GM08714 (cell line): Measurements from ENCODE around the gene AHDC1.

Experiments used
- H3K4me3 ChIP-seq: fragments of 200-500 bp; sonication (Bioruptor generic); 2 replicates; pipeline ENCODE4 v1.5.1; 2014; ENCODE audit warnings: mild to moderate bottlenecking, low read length, inconsistent platforms
- ZNF274 ChIP-seq: IDR thresholded peaks from 2 replicates; pipeline ENCODE4 v1.6.1; 2012; ENCODE audit warnings: mild to moderate bottlenecking, low read depth, low read length

AHDC1 gene

DNA sequence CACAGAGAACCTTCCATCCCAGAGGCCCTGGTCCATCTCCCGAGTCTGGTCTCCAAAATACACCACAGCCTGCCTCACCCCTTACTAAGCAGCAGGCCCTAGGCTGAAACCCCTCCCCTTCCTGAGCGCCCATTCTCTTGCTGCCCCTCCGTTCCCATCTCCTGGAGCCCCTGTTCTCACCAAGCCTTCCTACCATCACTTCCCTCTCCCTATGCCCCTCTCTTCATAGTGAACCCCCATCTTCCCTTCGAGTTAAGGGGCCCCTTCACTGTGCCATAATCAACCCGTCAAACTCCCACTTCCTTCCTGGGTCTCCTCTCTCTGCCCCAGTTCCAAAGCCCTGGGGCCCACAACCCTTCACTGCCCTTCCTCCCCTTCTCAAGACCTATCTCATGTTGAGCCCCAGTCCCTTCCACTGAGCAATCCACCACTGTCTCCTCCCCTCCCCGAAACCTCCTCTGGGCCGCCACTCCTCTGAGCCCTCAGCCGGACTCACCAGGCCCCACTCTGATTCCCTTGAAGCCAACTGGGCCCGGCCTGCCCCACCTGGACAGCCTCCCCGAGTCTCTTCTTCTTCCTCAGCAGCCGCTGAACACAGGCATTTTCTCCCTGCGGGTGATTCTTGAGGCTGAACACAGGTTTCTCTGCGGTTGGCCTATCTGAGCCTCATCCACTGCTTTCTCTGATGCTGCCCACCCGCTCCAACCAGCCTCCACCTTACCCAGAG lies 71.8 kb downstream of the AHDC1 start:
- H3K4me3 ChIP-seq = no peak overlapping the region
- no peak for TF ChIP-seq ZNF274

DNA sequence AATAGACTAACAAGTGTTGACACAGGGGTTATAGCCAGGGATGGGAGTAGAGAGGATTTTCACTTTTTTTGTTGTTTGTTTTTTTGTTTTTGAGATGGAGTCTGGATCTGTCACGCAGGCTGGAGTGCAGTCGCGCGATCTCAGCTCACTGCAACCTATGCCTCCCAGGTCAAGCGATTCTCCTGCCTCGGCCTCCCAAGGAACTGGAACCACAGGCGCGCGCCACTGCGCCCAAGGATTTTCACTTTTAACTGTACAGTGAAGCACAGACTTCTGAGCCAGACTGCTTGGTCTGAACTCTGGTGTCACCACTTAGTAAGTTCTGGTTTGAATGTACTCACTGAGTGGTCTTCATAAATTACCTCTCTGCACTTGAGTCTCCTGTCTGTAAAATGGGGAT lies 73.8 kb downstream of the AHDC1 start:
- TF ChIP-seq ZNF274 = no peak
- no peak overlapping the region for H3K4me3 ChIP-seq

DNA sequence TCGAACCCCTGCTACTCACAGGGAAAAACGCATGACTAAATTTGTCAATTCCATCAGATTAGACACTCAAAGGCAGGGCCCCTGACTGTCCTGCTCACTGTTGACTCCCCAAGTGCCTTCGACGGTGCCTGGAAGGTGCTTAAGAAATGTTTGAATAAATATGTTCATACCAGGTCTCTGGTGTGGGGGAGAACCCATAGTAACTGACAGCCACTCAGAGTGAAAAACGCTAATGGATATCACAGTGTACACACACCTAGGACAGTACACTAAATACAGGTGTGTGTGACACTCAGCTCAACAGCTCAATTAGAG lies 74.3 kb downstream of the AHDC1 start:
- H3K4me3 ChIP-seq = no peak overlapping the region
- no peak for TF ChIP-seq ZNF274

GRCh38 chr1:27528818-27529703 lies 74.9 kb downstream of the AHDC1 start:
- H3K4me3 ChIP-seq = no peak overlapping the region
- TF ChIP-seq ZNF274 = no peak

DNA sequence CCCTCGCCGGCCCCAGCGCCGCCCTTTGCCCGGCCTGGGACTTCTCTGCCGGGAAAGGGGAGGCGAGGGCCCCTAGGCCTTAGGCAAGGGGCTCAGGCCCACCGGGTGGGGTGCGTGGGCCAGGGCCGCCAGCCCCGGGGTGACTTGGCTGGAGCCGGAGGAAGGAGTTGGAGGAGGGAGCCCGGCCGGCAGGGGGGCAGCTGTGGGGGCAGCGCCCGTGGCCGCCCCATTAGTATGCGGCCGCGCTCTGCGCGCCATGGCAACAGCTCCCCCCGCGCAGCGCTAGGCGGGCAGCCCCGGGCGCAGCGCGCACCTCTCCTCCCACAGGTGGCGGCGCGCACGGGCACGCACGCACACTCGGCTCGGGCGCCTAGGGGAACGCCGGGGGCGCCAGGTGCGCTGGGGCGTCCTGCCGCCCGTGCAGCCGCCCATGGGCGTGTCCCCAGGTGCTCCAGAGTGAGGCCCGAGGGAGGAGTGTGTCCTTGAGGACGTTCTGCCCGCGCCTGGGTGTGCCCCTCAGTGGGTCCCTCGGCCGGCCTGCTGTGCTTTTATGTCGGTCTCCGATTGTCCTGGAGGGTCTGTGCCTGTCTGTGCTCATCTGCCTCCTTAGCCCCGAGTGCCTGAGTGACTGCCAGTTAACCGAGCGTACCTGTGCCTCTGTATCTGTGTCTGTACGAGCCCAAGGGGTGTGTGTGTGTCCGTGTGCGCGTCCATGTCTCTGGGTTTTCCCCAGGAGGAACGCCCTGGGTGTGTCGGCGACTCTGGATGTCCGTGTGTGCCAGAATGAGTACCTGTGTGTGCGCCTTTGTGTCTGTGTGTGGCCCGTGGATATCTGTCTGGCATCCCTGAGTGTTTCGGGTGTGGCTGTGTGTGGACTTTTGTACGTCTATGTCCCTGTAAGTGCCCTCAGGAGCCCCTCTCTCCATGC lies 75.8 kb downstream of the AHDC1 start:
- TF ChIP-seq ZNF274 = no peak
- H3K4me3 ChIP-seq = no peak overlapping the region; the same call in 1 of the 2 replicates

DNA sequence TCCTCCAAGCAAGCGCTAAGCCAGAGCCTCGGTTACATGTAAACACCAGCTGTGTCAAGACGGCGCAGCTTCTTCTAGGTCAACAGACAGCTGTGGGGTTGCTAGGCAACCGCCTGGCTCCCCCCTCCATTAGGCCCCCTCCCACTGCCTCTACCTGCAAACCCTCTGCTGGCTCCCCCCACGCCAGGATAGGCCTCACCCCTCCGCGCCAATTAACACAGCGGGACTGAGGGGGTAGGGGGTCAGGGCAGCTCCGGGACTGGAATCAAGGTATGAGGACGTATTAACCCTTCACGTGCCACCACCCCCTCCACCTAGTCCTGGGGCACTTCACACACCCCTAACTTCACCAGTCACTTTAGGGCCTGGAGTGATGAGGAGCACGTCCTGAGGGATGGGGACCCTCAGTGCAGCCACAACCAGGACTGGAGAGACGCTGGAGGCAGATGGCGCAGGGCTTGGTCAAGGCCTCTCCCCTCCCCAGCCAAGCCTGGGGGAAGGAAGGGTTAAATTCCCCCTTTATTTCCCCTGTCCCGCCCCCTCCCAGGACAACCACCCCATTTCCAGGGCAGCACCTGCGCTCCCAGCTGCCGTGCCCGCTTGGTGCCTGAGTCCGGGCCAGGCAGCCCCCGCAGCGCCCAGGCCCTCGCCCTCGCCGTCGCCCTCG lies 76.6 kb downstream of the AHDC1 start:
- TF ChIP-seq ZNF274 = no peak
- H3K4me3 ChIP-seq = no peak overlapping the region; the same call in 1 of the 2 replicates

DNA sequence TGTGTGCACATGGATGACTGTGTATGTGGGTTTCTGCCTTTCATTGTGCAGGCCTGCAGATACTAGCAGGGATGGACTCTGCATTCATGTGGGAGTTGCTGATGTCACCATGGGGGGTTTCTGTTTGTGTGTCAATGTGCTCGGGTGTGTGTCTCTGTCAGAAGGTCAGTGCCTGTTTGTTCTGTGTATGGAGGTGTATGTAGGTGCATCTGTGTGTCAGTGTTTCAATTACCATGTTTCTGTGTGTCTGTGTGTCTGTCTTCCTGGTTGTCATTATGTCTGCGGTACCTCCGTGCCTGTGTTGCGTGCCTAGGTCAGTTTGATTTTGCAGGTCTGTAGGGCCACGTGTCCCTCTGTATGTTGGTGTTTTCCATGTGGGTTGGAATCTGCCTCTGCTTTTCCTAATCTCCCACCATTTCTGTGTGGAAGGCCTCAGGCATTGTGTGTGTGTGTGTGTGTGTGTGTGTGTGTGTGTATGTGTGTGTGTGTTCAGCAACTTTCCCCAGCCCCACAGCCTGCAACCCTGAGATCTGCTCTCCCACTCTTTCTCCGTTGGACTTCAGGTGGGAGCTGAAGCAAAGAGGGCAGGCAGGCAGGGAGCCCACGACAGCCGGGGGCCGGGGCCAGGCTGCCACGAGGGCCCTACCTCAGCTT lies 77.2 kb downstream of the AHDC1 start:
- TF ChIP-seq ZNF274 = no peak
- H3K4me3 ChIP-seq = peak overlapping the region; percentile 12; the same call in 1 of the 2 replicates

- peak overlapping the region; percentile 0; the same call in 1 of the 2 replicates for H3K4me3 ChIP-seq
- no peak for TF ChIP-seq ZNF274
These were observed 78.4 kb downstream of the AHDC1 start for GRCh38 chr1:27525296-27526272.

DNA sequence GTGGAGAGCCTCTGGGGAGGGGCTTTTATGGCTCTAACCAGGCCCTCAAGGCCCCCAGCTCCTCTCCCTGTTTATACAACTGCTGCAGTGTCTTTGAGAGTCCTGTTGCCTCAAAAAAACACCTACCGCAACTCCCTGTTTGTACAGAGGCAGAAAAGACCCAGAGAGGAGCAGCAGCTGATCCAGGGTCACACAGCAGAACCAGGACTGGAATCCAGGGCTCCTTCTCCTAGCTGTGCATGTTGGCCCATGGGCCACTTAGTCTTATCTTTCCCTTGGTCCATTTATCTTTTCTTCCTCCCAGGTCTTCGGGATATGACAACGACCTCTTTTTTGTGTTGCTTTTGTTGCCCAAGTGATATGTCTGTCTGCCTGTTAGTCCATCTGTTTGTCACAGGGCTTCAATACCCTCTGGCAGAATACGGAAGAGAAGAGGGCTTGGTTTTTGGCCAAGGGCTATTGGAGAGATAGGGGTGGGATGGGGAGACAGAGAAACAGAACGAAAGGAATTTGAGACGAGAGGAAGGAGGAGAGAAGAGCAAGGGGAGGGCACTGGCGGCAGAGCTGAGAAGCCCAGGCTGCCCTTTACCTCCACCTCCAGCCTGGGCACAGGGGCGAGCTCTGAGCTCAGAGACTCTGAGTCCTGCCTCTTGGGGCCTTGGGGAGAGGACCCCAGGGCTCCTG lies 80.5 kb downstream of the AHDC1 start:
- no peak overlapping the region for H3K4me3 ChIP-seq
- TF ChIP-seq ZNF274 = no peak

DNA sequence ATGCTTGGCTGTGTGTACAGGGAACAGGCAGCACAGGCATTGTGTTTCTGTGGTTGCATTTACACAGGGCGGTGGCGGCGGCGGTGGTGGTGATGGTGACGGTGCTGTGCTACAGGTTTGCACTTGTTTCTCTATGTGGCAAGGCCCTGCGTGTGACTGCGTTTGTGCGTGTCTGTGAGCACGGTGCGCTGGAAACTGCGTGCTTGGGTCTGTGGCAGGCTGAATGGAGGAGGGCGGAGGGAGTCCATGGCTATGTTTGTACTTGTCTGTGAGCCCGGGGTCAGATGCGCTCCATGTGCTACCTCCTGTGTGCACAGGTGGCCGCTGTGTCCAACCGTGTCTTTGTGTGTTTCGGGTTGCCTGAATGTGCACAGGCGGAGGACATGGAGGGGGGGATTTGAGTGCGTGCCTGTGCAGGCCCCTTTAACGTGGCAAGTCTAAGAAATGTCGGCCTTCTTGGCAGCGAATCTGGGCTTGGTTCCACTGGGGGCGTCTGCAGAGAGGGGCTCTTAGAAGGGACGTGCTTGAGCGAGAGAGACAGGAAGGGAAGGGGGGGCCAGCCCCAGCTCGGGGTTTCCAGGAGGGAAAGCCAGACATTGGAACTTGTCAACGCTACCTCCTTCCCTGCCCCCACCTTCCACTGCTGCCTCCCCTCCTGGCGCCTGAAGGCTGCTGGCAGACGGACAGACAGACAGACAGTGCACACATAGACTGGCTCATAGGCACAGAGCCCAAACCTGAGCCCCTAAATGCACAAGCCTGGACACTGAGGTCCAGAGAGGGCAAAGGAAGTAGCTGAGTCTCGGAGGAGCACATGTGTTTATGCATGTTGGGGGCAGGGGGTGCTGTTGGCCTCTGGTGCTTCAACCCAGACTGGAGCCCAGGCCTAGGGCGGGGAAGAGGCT lies 81.3 kb downstream of the AHDC1 start:
- no peak overlapping the region for H3K4me3 ChIP-seq
- no peak for TF ChIP-seq ZNF274
